GM19043 (cell line): ENCODE measurements around the gene KLHL29.
A peak's percentile ranks its signal among the peaks of the same experiment; 100 is the strongest.
"Not testable (repeated sequence)": the region's sequence is repeated elsewhere in the genome, so short reads cannot be mapped to it uniquely, and the experiment has no call there.

Experiments used
- ATAC-seq: cut with Tn5 transposase; IDR thresholded peaks from one replicate; pipeline ENCODE4 v1.9.1; 2021; ENCODE audit warnings: low read depth; ENCODE audit not compliant: unreplicated experiment

KLHL29 gene

GRCh38 chr2:23391237-23391736 lies 6.3 kb downstream of the KLHL29 start:
- not testable (repeated sequence) for ATAC-seq

DNA sequence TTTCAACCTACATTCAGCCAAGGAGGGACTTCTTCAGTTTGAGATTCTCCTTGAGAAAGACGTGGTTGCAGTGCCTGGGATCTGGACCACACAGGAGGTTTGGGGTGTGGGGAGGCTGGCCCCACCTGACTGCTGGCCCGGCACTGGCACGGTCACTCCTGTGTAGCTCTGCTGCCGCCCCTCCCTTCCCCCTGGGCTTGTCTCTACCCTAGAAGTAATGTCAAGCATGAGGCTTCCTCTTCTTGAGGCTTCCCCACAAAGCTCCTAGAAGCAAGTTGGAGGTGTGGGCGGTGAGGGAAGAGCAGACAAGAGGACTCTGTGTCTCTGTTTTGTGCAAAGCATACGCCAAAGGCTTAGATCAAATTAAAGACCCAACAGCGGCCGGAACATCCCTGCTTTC lies 8.7 kb downstream of the KLHL29 start:
- no peak for ATAC-seq

DNA sequence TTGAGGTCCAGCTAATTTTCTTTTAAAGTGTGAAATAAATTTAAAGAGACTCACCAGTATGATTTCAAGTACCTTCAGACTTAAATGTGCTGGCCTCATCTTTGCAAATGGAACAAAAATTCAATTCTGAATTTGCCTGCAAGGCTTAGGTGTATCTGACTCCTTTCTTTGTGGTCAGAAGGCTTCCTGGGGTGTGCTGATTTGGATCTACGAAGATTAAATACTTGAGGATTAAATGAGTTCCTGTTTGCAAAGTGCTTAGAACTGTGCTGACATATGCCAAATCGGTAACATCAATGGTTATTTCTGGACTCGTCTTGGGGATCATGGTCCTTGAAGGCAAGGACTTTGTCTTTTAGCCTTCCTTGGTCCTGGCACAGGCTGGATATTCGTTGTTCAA lies 9.7 kb downstream of the KLHL29 start:
- no peak for ATAC-seq

GRCh38 chr2:23397478-23397877 lies 12.5 kb downstream of the KLHL29 start:
- ATAC-seq = no peak

DNA sequence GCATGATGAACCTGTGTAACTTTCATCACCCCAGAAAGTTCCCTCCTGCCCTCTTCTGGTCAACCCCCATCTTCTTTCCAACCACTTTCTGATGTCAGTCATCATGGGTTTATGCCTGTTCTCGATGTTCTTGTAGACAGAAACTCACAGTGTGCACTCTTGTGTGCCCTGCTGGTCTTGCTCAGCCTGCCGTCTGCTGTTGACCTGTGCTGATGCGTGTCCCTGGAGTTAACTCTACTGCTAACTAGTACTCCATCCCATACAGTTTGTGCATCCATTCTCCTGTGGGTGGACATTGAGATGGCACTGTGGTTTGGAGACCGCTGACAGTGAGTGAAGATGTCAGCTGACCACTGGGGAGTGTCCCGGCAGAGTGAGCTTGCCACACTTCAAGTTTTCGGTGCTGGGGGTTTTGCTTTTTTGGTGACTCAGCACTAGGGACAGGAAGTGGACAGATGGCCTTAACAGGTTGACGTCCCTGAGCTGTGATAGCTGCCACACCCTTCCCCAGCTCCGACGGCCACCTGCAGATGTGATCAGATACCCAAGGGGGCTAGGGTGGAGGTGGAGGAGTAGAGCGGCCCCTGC lies 14.8 kb downstream of the KLHL29 start:
- ATAC-seq = peak; percentile 55

- no peak for ATAC-seq
Measured at GRCh38 chr2:23400703-23401102, 15.7 kb downstream of the KLHL29 start.

DNA sequence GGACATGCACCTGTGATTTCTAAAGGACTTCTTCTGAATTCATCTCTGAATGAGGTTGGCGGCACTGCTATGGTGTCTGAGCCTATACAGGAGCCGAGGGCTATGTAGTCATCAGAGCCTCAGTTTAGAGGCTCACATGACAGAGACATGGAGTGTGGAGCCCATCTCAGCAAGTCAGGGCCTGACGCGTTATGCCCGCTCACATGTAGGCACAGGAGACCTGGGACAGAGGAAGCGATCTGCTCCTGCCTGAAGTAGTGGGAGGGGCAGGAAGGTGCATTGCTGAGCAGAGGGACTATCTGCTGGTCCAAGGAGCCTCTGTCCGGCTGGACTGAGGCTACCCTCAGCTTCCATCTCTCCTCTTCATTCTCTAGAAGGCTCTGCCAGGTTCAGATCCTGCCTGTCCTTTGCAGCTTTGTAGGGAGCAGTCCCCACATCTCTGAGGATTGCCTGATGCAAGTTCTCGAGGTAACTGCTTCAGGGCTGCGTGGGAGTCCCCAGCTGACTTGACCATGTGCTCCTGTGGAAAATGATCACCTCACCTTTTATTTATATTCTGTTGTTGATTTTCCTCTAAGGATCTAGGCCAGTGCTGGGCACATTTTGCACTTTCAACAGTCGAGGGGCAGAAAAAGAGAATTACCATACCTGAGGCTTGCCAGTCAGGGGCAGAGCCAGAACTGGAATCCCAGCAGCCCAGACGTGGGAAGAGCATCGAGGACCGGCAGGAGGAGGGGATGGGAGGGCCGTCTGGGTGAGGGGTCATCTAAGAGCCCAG lies 16.6 kb downstream of the KLHL29 start:
- no peak for ATAC-seq

- ATAC-seq = no peak
Measured at GRCh38 chr2:23402205-23402740, 17.3 kb downstream of the KLHL29 start.

GRCh38 chr2:23404426-23404825 lies 19.4 kb downstream of the KLHL29 start:
- peak; percentile 65 for ATAC-seq

- ATAC-seq = no peak
Measured at GRCh38 chr2:23409248-23409647, 24.3 kb downstream of the KLHL29 start.

- no peak for ATAC-seq
Measured at GRCh38 chr2:23410596-23410995, 25.6 kb downstream of the KLHL29 start.

- ATAC-seq = no peak
Measured at GRCh38 chr2:23411752-23412431, 26.9 kb downstream of the KLHL29 start.

DNA sequence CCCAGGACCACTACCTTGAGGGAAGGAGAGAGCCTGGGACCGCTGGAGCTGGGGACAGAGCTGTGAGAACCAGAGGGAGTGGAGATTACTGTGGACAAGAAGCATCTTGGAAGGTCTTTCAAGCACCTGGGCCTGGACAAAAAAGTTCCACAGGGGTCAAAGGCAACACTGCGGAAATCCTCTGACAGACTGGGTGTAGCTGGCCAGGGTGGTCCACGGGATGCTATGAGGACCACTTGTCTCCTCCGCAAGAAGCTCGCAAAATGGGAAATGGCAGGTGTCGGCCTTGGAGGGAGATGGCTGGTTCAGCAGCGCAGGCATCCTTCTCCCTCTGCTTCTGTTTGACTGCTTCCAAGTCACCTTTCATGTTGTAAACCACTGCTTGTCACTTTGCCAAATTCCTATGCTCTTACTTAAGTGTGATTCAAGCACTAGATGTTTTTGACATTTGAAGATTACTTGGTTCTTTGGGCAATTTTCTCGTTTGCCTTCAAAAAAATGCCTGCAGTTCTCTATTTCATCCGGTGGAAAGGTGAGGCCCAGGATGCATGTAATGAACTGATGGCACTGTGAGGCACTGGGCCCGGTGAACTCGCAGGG lies 27.7 kb downstream of the KLHL29 start:
- ATAC-seq = no peak

DNA sequence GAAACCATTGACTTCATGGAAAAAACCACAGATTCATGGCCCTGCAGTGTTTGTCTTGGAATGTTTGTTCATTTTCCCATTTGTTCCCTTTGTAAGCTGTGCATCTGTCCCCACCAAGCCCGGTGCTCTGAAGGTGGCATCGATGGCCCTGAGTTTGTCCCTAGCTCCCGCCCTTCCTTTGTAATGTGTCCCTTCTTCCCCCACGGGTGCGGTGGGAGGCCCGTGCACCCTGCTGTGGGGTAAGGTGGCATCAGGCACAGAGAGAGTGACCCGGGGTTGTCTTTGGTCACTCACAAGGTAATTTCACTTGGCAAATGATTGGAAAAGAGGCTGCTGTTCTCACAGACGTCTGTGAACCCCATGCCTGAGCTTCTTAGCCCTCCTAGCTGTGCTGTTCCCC lies 28.7 kb downstream of the KLHL29 start:
- ATAC-seq = no peak

DNA sequence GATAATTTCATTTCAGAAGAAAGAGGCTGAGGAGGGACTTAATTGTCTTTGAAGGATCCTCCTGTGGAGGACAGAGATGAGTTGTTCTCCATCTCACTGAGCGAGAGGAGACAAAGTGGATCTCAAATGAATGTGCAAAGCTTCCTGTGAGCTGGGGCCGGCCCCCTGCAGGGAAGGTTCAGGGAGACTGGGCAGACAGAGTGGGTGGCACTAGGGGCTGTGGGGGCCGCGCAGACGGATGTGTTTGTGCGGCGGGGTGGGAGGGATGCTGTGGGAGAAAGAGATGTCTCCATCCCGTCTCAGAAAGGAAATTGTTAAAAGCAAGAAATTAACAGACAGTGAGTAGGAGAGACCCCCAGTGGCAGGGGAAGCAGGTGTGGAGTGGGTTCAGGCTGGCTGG lies 29.1 kb downstream of the KLHL29 start:
- ATAC-seq = no peak

DNA sequence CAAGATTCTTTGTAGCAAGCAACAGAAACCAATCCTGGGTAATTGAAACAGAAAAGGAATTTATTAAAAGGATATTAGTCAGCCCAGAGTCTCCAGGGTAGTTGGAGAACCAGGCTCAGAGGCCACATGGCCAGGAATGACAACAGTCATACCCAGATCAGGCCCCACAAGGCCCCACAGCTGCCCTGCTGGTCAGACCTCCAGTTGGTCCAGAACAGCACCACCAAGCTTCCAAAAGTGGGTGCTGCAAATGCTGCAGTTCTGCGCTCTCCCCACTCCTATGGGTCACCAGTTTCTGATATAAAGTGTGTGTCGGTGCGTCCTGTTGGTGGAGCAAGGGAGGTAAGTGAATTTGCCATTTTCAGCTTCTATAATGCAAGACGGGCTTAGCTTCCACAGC lies 29.9 kb downstream of the KLHL29 start:
- no peak for ATAC-seq

DNA sequence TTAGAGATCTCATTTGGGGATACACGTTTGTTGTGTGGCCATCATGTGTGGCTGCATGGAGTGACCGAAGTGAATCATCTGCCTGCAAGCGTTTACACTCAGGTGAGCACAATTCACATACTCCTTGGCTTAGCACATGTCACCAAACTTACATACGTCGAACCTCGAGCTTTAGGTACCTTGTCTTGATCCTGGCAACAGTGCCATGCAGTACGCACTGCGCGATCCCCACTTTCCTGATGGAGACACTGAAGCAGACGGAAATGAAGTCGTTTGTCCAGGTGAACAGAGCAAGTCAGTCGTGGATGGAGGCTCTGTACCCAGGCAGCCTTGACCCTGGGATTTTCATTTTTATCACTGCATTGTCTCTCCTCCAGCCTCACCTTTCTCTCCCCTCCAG lies 32.3 kb downstream of the KLHL29 start:
- no peak for ATAC-seq

GRCh38 chr2:23418056-23418455 lies 33.1 kb downstream of the KLHL29 start:
- ATAC-seq = no peak

DNA sequence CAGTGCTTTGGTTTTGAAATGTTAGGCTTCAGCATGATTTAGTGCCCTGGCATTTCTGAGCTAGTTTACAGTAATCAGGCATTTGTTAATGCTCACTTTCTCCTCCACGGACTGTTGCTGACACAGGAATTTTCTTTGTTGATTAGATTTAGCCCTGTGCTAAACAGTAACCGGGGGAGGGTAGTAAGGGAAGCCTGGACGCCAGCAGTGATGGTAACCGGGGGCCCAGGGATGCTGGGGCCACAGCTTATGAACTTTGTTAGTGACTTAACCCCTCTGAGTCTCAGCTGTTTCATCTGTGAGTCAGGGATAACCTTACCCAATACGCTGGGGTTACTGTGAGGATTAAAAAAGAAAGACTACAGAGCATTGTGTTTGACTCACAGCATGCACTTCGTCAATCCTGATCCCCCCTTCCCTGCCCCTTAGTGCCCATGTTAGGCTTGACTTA lies 33.5 kb downstream of the KLHL29 start:
- ATAC-seq = no peak

GRCh38 chr2:23419171-23420090 lies 34.5 kb downstream of the KLHL29 start:
- no peak for ATAC-seq
